AG04449 (cell line): ENCODE results near the gene FAM43A.

Source experiments
- CTCF ChIA-PET: fragments of 350-600 bp; formaldehyde crosslinking; extraction: SDS; loops from one replicate; lab custom pipeline; 2021; ENCODE audit warnings: antibody characterized with exemption; lab: Yijun Ruan, JAX
- POLR2A ChIA-PET: fragments of 400-600, 350-600 bp; formaldehyde crosslinking; extraction: SDS; loops from one replicate; lab custom pipeline; 2020; ENCODE audit warnings: antibody characterized with exemption, inconsistent platforms; lab: Yijun Ruan, JAX
- DNase-seq: peaks from one replicate; pipeline ENCODE4 v3.0.0-alpha.2; 2010; ENCODE audit warnings: low read depth, low spot score
- H3K4me3 ChIP-seq: 2 replicates; pipeline ENCODE4 v1.5.1; 2011; ENCODE audit warnings: low read depth, mild to moderate bottlenecking, control low read depth, low read length
- CTCF ChIP-seq: IDR thresholded peaks from one replicate; pipeline ENCODE4 v1.5.1; 2011; ENCODE audit warnings: mild to moderate bottlenecking, moderate library complexity, low read length, control low read depth, inconsistent platforms; ENCODE audit not compliant: insufficient read depth; ENCODE audit errors: missing control alignments

FAM43A gene

DNA sequence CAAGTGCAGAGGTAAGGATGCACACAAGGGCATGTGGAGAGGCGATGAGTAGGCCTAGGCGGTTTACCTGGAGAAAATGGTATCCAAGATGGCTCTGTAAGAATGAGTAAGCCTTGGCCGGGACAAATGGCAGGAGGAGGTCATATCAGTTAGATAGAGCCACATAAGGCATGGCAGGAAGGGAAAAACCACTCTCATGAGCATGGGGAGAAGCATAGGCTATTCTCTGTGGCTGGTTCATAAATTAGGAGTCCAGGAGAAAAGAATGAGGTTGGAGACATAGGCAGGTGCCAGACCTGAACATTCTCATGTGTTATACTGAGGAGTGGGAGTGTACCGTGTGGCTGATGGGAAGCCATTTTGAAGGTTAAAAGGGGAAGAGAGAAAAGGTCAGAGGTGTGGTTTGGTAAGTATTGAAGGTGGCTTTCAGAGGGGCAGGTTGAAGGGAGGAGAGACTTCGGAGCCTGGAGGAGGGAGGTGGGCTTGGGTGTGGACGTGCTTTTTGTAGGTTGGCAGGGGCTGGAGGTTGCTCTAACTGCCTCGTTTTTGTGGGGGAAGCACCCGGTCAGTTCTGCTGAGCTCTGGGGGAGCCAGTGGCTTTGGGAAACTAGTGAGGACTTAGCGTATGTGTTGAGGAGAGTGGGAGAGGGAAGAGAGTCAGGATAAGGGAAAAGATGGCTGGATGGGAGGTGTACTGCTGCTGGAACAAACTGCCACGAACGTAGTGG, 4.6 kb upstream of the FAM43A start:
- ChIA-PET POLR2A (no interaction called here), CTCF (interaction anchor here (2.0 to 14.2 kb wide), 6 partner anchors 8 to 585 kb away, joined by 8 to 288 read pairs (median 114); partner anchors contain the start of genes LSG1 and XXYLT1)
- no peak for DNase-seq
- H3K4me3 ChIP-seq, result no peak overlapping the region
- no peak for TF ChIP-seq CTCF

DNA sequence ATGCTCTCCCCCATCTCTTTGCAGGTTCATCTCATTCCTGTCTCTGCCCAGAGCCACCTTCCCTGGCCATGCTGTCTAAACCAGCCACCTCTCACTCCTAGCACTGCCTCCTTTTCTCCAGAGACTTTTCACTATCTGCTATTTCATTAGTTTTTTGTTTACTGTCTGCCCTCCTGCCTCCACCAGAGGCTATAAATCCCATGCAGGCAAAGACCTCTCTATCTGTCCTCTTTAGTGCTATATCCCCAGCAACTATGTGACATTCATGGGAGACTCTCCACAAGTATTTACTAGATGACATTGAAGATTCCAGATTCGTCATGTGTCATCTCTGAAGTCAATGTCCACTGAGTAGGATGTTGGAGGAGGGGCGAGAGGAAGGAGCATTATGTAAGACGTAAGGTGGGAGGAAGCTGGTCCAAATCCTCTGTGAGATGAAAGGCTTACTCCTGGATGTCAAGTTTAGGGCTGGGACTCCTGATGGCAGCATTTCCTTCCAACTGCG, 3.4 kb upstream of the FAM43A start:
- no peak for DNase-seq
- peak overlapping the region; percentile 2; the same call in 1 of the 2 replicates for H3K4me3 ChIP-seq
- ChIA-PET CTCF (interaction anchor here (0.7 to 14.2 kb wide), 69 partner anchors 9 to 843 kb away, joined by 3 to 288 read pairs (median 4); partner anchors contain the start of genes LSG1 and XXYLT1), POLR2A (interaction anchor here (0.6 to 1.6 kb wide), 5 partner anchors 10 to 826 kb away, joined by 3 to 12 read pairs (median 4); partner anchors contain the start of genes LSG1 and XXYLT1)
- TF ChIP-seq CTCF, result no peak

- peak; percentile 79 for TF ChIP-seq CTCF
- peak; percentile 53 for DNase-seq
- ChIA-PET POLR2A (interaction anchor here (0.6 to 1.6 kb wide), 6 partner anchors 11 to 825 kb away, joined by 3 to 12 read pairs (median 4); partner anchors contain the start of genes LSG1 and XXYLT1), CTCF (interaction anchor here (0.7 to 14.2 kb wide), 76 partner anchors 8 to 843 kb away, joined by 3 to 288 read pairs (median 4); partner anchors contain the start of genes LSG1 and XXYLT1)
- H3K4me3 ChIP-seq, result no peak overlapping the region; the same call in 1 of the 2 replicates
Measured at GRCh38 chr3:194682694-194683310, 2.9 kb upstream of the FAM43A start.

DNA sequence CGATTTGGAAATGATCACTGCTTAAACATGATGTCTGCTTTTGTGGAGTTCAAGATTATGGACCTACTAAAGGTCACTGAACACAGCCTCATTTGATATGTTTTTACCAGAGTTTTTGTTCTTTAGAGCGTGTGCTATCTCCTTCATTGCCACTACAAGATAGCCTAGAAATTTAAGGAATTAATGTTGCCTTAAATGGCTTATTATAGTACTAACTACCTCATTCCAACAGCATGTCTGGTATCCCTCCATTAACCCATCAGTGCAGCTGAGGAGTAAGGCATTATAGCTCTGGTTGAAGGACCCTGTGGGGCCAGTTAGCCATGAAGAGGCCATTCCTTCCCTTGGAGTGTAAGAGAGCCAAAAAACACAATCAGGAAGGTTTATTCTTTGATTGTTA, 2.3 kb upstream of the FAM43A start:
- no peak for TF ChIP-seq CTCF
- no peak for DNase-seq
- ChIA-PET CTCF (interaction anchor here (0.9 to 14.2 kb wide), 47 partner anchors 8 to 842 kb away, joined by 3 to 288 read pairs (median 5); partner anchors contain the start of genes LSG1 and XXYLT1), POLR2A (interaction anchor here (0.5 to 1.6 kb wide), 4 partner anchors 577 to 711 kb away, joined by 3 to 12 read pairs (median 4); partner anchors contain the start of gene XXYLT1)
- no peak overlapping the region for H3K4me3 ChIP-seq

GRCh38 chr3:194685065-194685717, 492 bp upstream of the FAM43A start:
- TF ChIP-seq CTCF, result no peak
- no peak for DNase-seq
- H3K4me3 ChIP-seq, result peak overlapping the region; percentile 70
- CTCF ChIA-PET, result interaction anchor here (0.9 to 14.2 kb wide), 7 partner anchors 12 to 581 kb away, joined by 3 to 288 read pairs (median 81); partner anchors contain the start of genes LSG1 and XXYLT1
- POLR2A ChIA-PET, result interaction anchor here (0.6 to 3.0 kb wide), 14 partner anchors 10 to 585 kb away, joined by 3 to 29 read pairs (median 5); partner anchors contain the start of genes LSG1 and XXYLT1
